Suprapubic skin (tissue), 4 donors: ENCODE data around the gene ATF5. TPM values are rescaled to one million over a fixed set of nuclear protein-coding genes. Genes with fewer than 3 reads are reported as not detected.

ENCODE experiments used
- DNase-seq, 2 donors: peaks; one replicate each; pipeline ENCODE4 v3.0.0-alpha.2; 2019; ENCODE audit warnings: low spot score in 2 of 2
- H3K27ac ChIP-seq: fragments of 200-600 bp; sonication (generic); one replicate; pipeline ENCODE4 v1.5.1; 2019
- H3K27me3 ChIP-seq: fragments of 200-600 bp; sonication (generic); one replicate; pipeline ENCODE4 v1.5.1; 2019
- H3K36me3 ChIP-seq: fragments of 200-600 bp; sonication (generic); one replicate; pipeline ENCODE4 v1.5.1; 2019
- H3K4me1 ChIP-seq: fragments of 200-600 bp; sonication (generic); one replicate; pipeline ENCODE4 v1.5.1; 2019
- H3K4me3 ChIP-seq: fragments of 200-600 bp; sonication (generic); one replicate; pipeline ENCODE4 v1.5.1; 2019; ENCODE audit warnings: mild to moderate bottlenecking
- H3K9me3 ChIP-seq: fragments of 200-600 bp; sonication (generic); one replicate; pipeline ENCODE4 v1.5.1; 2019
- CTCF ChIP-seq, 2 donors: fragments of 200-600 bp in 1 of 2; fragments of 450-650 bp in 1 of 2; sonication (generic) in 1 of 2; IDR thresholded peaks; one replicate each; pipeline ENCODE4 v1.5.1; 2016 to 2019; ENCODE audit warnings: antibody characterized with exemption in 2 of 2, mild to moderate bottlenecking in 1 of 2, moderate library complexity in 1 of 2
- EP300 ChIP-seq: sonication (generic); formaldehyde crosslinking; IDR thresholded peaks from one replicate; pipeline ENCODE4 v1.6.1; 2017; ENCODE audit warnings: antibody characterized with exemption
- POLR2A ChIP-seq, 2 donors: fragments of 450-650 bp; IDR thresholded peaks; one replicate each; pipeline ENCODE4 v1.6.1; 2017; ENCODE audit warnings: antibody characterized with exemption in 2 of 2, mild to moderate bottlenecking in 2 of 2, moderate library complexity in 2 of 2
- POLR2AphosphoS5 ChIP-seq, 3 donors: sonication (generic); formaldehyde crosslinking; IDR thresholded peaks; one replicate each; pipeline ENCODE4 v1.6.1; 2017; ENCODE audit warnings: antibody characterized with exemption in 3 of 3
- WGBS: methylation state at CpG from one replicate; pipeline ENCODE4 v1.1.5; 2018; 5-methylcytosine and 5-hydroxymethylcytosine counted together
- total RNA-seq, 4 donors: library from RNA; depleted of rRNA; stranded (reverse); fragments of >200 nt; gene quantifications; one replicate each; pipeline ENCODE4 v1.1.0, GENCODE V29; 2016

ATF5 gene
- total RNA-seq, 4 donors from 2014 or later = 4.5 to 9.1 (median 6.7) TPM

DNA sequence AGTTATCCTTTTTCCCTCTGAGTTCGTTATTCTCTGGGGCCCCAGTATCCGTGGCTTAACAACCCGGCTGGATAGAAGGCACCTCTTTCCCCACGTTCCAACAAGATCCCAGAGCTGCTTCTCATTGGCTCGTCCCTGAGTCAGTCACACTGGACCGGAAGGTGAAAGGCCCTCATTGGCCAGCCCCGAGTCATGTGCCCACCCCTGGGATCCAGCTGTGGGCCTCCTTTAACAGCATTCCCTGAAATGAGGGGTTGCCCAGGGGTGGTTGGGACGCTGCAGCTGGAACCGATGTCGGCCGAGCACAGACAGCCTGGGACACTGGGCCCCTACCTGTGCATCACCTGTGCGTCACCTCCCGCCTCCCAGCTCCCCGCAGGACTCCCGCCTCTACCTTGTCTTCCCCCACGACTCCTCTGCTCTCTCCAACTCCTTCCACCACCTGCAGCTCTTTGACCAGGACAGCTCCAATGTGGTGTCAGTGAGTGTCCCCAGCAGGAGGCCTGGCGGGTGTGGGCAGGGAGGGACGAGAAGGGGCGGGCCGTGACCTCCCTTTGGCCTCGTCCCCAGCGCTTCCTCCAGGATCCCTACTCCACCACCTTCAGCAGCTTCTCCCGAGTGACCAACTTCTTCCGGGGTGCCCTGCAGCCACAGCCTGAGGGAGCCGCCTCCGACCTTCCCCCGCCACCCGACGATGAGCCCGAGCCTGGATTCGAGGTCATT is 47.2 kb upstream of the ATF5 start:
- Histone ChIP-seq H3K4me1 (peaks cover 15% of the 10 kb centered on the region), H3K27me3 (no peaks in the 10 kb centered on the region), H3K4me3 (no peak overlapping the region), H3K36me3 (peaks cover 69% of the 10 kb centered on the region), H3K9me3 (no peaks in the 10 kb centered on the region), H3K27ac (no peak overlapping the region)
- WGBS = 90% methylated on average over 31 of the region's 31 CpGs
- DNase-seq = no peak
- TF ChIP-seq POLR2AphosphoS5 (IDR thresholded peaks at IDR 0.05) (no peak), POLR2A (IDR thresholded peaks at IDR 0.05) (no peak), EP300 (no peak), CTCF (IDR thresholded peaks at IDR 0.05) (no peak)

GRCh38 chr19:49882643-49883042 is 46.4 kb upstream of the ATF5 start:
- H3K9me3 ChIP-seq = no peaks in the 10 kb centered on the region
- no peak overlapping the region for H3K4me3 ChIP-seq
- peaks cover 69% of the 10 kb centered on the region for H3K36me3 ChIP-seq
- peaks cover 19% of the 10 kb centered on the region for H3K4me1 ChIP-seq
- H3K27ac ChIP-seq = no peak overlapping the region
- H3K27me3 ChIP-seq = no peaks in the 10 kb centered on the region
- no peak for DNase-seq
- TF ChIP-seq POLR2AphosphoS5 (IDR thresholded peaks at IDR 0.05) = no peak
- no peak for TF ChIP-seq POLR2A (IDR thresholded peaks at IDR 0.05)
- no peak for TF ChIP-seq EP300
- TF ChIP-seq CTCF (IDR thresholded peaks at IDR 0.05) = no peak
- WGBS = 93% methylated on average over 10 of the region's 14 CpGs

- no peak for DNase-seq
- 96% methylated on average over 5 of the region's 5 CpGs for WGBS
- no peak overlapping the region for H3K27ac ChIP-seq
- H3K27me3 ChIP-seq = no peaks in the 10 kb centered on the region
- H3K36me3 ChIP-seq = peaks cover 72% of the 10 kb centered on the region
- peaks cover 16% of the 10 kb centered on the region for H3K4me1 ChIP-seq
- no peaks in the 10 kb centered on the region for H3K9me3 ChIP-seq
- H3K4me3 ChIP-seq = no peak overlapping the region
- no peak for TF ChIP-seq EP300
- TF ChIP-seq POLR2A (IDR thresholded peaks at IDR 0.05) = no peak
Observed at GRCh38 chr19:49883094-49883493, 45.9 kb upstream of the ATF5 start.

- DNase-seq = peak in 1 of 2 donors; percentile 66
- no peak for TF ChIP-seq CTCF (IDR thresholded peaks at IDR 0.05)
- no peak for TF ChIP-seq POLR2A (IDR thresholded peaks at IDR 0.05)
- TF ChIP-seq EP300 = no peak
- no peak for TF ChIP-seq POLR2AphosphoS5 (IDR thresholded peaks at IDR 0.05)
- no peak overlapping the region for H3K4me3 ChIP-seq
- WGBS = 92% methylated on average over 11 of the region's 18 CpGs
- H3K27ac ChIP-seq = no peak overlapping the region
- H3K36me3 ChIP-seq = peaks cover 72% of the 10 kb centered on the region
- peaks cover 6% of the 10 kb centered on the region for H3K4me1 ChIP-seq
- H3K9me3 ChIP-seq = no peaks in the 10 kb centered on the region
- no peaks in the 10 kb centered on the region for H3K27me3 ChIP-seq
Observed at GRCh38 chr19:49884109-49884508, 44.9 kb upstream of the ATF5 start.

GRCh38 chr19:49884760-49885159 is 44.2 kb upstream of the ATF5 start:
- H3K4me3 ChIP-seq = no peak overlapping the region
- 96% methylated on average over 3 of the region's 3 CpGs for WGBS
- no peaks in the 10 kb centered on the region for H3K27me3 ChIP-seq
- peaks cover 9% of the 10 kb centered on the region for H3K4me1 ChIP-seq
- no peaks in the 10 kb centered on the region for H3K9me3 ChIP-seq
- H3K27ac ChIP-seq = no peak overlapping the region
- H3K36me3 ChIP-seq = peaks cover 66% of the 10 kb centered on the region
- DNase-seq = no peak
- TF ChIP-seq POLR2AphosphoS5 (IDR thresholded peaks at IDR 0.05) (no peak), CTCF (IDR thresholded peaks at IDR 0.05) (no peak), EP300 (no peak), POLR2A (IDR thresholded peaks at IDR 0.05) (no peak)
